HL-60 (cell line): ENCODE results near the gene ZNF232.

Experiments used
- GABPA ChIP-seq: IDR thresholded peaks from 2 replicates; pipeline ENCODE4 v1.6.1; 2012; ENCODE audit warnings: low read depth
- POLR2AphosphoS5 ChIP-seq: IDR thresholded peaks from 2 replicates; pipeline ENCODE4 v1.6.1; 2012; ENCODE audit warnings: low read depth
- REST ChIP-seq: IDR thresholded peaks from 2 replicates; pipeline ENCODE4 v1.6.1; 2012; ENCODE audit warnings: low read depth; ENCODE audit not compliant: insufficient replicate concordance
- SPI1 ChIP-seq: IDR thresholded peaks from 2 replicates; pipeline ENCODE4 v1.6.1; 2012; ENCODE audit warnings: low read depth, mild to moderate bottlenecking, borderline replicate concordance
- TF ChIP-seq, protein P1 (sequence below): IDR thresholded peaks from one replicate; pipeline ENCODE4 v1.5.1; 2011; ENCODE audit warnings: low read length, control low read depth, inconsistent platforms; ENCODE audit not compliant: insufficient read depth

DNA sequence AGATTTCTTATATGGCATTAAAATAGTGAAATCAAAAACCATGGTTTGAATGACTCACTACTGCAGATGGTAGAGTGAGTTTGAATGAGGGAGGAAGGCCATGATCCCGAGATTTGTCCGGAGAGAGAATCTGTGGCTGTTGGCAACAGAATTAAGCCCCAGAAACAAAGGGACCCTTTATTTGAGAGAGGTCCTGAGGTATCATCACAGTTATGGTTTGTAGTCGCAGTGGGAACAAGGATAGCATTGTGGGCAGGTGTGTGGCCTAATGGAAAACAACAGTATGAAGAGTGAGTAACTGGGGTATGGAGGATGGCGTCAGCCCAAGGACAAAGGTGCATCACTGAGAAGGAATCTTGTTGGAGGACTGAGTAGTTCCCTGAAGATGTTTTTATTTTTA is 42.0 kb downstream of the ZNF232 start:
- TF ChIP-seq, protein P1, sequence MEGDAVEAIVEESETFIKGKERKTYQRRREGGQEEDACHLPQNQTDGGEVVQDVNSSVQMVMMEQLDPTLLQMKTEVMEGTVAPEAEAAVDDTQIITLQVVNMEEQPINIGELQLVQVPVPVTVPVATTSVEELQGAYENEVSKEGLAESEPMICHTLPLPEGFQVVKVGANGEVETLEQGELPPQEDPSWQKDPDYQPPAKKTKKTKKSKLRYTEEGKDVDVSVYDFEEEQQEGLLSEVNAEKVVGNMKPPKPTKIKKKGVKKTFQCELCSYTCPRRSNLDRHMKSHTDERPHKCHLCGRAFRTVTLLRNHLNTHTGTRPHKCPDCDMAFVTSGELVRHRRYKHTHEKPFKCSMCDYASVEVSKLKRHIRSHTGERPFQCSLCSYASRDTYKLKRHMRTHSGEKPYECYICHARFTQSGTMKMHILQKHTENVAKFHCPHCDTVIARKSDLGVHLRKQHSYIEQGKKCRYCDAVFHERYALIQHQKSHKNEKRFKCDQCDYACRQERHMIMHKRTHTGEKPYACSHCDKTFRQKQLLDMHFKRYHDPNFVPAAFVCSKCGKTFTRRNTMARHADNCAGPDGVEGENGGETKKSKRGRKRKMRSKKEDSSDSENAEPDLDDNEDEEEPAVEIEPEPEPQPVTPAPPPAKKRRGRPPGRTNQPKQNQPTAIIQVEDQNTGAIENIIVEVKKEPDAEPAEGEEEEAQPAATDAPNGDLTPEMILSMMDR, result no peak
- TF ChIP-seq POLR2AphosphoS5, result no peak
- no peak for TF ChIP-seq SPI1
- no peak for TF ChIP-seq REST
- TF ChIP-seq GABPA, result no peak
